Subcutaneous adipose tissue (tissue), 4 donors: ENCODE data around the gene KRTAP13-2. TPM values are rescaled to one million over a fixed set of nuclear protein-coding genes. Genes with fewer than 3 reads are reported as not detected.

Experiments
- small RNA-seq: library from RNA; depleted of rRNA; stranded (forward); fragments of <200 nt; gene quantifications from one replicate; pipeline ENCODE3, GENCODE V24; 2016
- total RNA-seq, 4 donors: library from RNA; depleted of rRNA; stranded (reverse); fragments of >200 nt; gene quantifications; one replicate each; pipeline ENCODE4 v1.1.0, GENCODE V29; 2016
- TF ChIP-seq, protein P1 (sequence below): fragments of 450-650 bp; IDR thresholded peaks from one replicate; pipeline ENCODE4 v1.5.1; 2016; ENCODE audit warnings: low read depth, mild to moderate bottlenecking, control low read depth, antibody characterized with exemption, moderate library complexity

KRTAP13-2 gene
- total RNA-seq, 4 donors from 2014 or later = not detected

GRCh38 chr21:30337772-30338171, 34.3 kb downstream of the KRTAP13-2 start:
- TF ChIP-seq, protein P1, sequence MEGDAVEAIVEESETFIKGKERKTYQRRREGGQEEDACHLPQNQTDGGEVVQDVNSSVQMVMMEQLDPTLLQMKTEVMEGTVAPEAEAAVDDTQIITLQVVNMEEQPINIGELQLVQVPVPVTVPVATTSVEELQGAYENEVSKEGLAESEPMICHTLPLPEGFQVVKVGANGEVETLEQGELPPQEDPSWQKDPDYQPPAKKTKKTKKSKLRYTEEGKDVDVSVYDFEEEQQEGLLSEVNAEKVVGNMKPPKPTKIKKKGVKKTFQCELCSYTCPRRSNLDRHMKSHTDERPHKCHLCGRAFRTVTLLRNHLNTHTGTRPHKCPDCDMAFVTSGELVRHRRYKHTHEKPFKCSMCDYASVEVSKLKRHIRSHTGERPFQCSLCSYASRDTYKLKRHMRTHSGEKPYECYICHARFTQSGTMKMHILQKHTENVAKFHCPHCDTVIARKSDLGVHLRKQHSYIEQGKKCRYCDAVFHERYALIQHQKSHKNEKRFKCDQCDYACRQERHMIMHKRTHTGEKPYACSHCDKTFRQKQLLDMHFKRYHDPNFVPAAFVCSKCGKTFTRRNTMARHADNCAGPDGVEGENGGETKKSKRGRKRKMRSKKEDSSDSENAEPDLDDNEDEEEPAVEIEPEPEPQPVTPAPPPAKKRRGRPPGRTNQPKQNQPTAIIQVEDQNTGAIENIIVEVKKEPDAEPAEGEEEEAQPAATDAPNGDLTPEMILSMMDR = no peak

GRCh38 chr21:30337276-30337744, 34.8 kb downstream of the KRTAP13-2 start, which contains the start of gene KRTAP27-1:
Gene KRTAP27-1 (minus strand): TSS chr21:30337694. CDS start chr21:30337668, 26 bp downstream.
- TF ChIP-seq, protein P1 = no peak

DNA sequence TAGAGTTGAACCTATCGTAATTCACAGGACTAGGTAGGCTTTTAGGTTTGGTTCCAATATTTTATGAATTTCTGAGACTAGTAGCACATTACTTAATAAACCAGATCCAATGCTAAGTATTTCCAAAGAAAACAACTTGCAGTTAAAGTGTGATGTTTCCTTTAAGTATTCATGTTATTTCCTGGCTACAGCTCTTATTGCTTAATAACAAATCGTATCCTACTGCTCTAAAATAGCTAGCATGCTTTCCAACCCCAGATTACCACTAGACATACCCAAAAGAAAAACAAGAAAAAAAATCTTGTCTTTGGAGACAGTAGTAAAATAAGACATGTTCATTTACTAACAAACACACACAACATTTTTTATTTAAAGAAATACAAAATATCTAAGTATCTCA, 35.5 kb downstream of the KRTAP13-2 start:
- TF ChIP-seq, protein P1 = no peak

GRCh38 chr21:30333736-30334135, 38.3 kb downstream of the KRTAP13-2 start:
- TF ChIP-seq, protein P1 = no peak

DNA sequence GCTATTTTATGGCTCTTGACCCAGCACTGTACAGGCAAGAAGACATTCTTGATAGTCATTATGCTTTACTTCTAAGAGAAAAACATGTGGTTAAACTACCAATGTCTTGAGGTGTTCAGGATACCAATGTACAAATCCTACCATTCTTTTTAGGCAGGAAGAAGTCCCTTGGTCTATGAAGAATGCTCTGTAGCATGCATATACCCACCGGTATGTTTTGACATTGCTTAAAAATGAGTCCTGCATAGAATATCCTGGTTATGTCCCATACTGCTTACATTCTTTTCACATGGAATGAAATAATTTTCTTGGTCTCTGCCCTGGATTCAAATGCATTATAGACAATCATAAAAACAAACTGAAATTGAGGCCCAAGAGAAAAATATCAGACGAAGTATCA, 39.4 kb downstream of the KRTAP13-2 start:
- TF ChIP-seq, protein P1 = no peak

DNA sequence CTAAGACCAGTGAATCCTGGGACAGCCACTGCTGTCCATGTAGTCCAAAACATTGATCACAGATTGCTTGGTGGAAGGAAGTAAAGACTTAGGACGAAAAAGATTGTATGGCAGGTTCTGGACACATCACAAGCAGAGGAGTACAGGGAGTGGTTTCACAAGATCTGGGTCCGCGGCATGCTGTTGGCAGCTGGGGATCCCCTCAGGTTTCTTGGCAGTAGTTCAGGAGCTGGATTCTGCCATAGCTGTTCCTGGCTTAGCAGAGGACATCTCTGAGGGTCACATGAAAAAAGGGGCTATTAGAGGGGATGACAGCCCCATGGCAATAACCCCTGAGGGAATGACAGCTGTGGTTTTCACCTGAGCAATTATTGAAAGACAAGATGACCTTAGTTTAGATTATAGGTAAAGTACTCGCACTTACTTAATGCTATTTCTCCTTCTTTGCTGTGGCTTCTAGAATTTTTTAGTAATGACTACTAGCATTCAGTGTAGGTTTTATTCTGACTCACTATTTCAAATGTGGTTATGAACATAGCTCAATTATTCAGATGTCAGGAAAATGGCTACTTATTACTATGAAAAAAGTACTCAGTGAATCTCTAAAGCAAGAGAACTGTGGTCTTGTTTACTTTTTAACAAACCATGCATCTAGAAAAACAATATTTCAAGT, 42.7 kb downstream of the KRTAP13-2 start:
- TF ChIP-seq, protein P1 = no peak

- TF ChIP-seq, protein P1 = no peak
Measured at GRCh38 chr21:30326390-30326789, 45.7 kb downstream of the KRTAP13-2 start.

Small RNAs within 50 kb of the gene (small RNA-seq; reads per million reads assigned to genes)
- gene KRTAP23-1 (not detected), gene MIR4327 (not detected)

Other genes with a start within 250 kb of the KRTAP13-2 start
- not detected for gene CLDN17, start 205.5 kb downstream of the KRTAP13-2 start, total RNA-seq
- gene CLDN8, start 156.2 kb downstream of the KRTAP13-2 start, total RNA-seq = under 1 TPM in 1 of 4 donors, not detected in 3; 0.33 TPM
- gene KRTAP24-1, start 89.3 kb downstream of the KRTAP13-2 start, total RNA-seq = not detected
- not detected for gene KRTAP25-1, start 82.8 kb downstream of the KRTAP13-2 start, total RNA-seq
- not detected for gene KRTAP26-1, start 52.0 kb downstream of the KRTAP13-2 start, total RNA-seq
- not detected for gene KRTAP27-1, start 34.6 kb downstream of the KRTAP13-2 start, total RNA-seq
- gene KRTAP23-1, start 23.7 kb downstream of the KRTAP13-2 start, total RNA-seq = not detected
- gene KRTAP13-1, start 23.8 kb upstream of the KRTAP13-2 start, total RNA-seq = not detected
- gene KRTAP13-3, start 53.7 kb upstream of the KRTAP13-2 start, total RNA-seq = not detected
- not detected for gene KRTAP13-4, start 57.9 kb upstream of the KRTAP13-2 start, total RNA-seq
- not detected for gene KRTAP15-1, start 68.0 kb upstream of the KRTAP13-2 start, total RNA-seq
- gene KRTAP19-1, start 108.1 kb upstream of the KRTAP13-2 start, total RNA-seq = not detected
- gene KRTAP19-2, start 115.2 kb upstream of the KRTAP13-2 start, total RNA-seq = not detected
- not detected for gene KRTAP19-3, start 119.7 kb upstream of the KRTAP13-2 start, total RNA-seq
- not detected for gene KRTAP19-4, start 124.9 kb upstream of the KRTAP13-2 start, total RNA-seq
- gene KRTAP19-5, start 129.9 kb upstream of the KRTAP13-2 start, total RNA-seq = not detected
- gene KRTAP19-6, start 169.6 kb upstream of the KRTAP13-2 start, total RNA-seq = not detected
- not detected for gene KRTAP19-7, start 189.0 kb upstream of the KRTAP13-2 start, total RNA-seq
- not detected for gene KRTAP22-2, start 218.1 kb upstream of the KRTAP13-2 start, total RNA-seq
- gene KRTAP6-3, start 220.2 kb upstream of the KRTAP13-2 start, total RNA-seq = not detected
- gene KRTAP6-2, start 226.6 kb upstream of the KRTAP13-2 start, total RNA-seq = not detected
- not detected for gene KRTAP22-1, start 228.8 kb upstream of the KRTAP13-2 start, total RNA-seq
- gene KRTAP6-1, start 241.7 kb upstream of the KRTAP13-2 start, total RNA-seq = not detected
- gene KRTAP20-1, start 244.2 kb upstream of the KRTAP13-2 start, total RNA-seq = not detected
- gene KRTAP20-4, start 248.4 kb upstream of the KRTAP13-2 start, total RNA-seq = not detected